ENCODE results near the gene SCNN1B.
A peak's percentile ranks its signal among the peaks of the same experiment; 100 is the strongest.

SCNN1B gene

DNA sequence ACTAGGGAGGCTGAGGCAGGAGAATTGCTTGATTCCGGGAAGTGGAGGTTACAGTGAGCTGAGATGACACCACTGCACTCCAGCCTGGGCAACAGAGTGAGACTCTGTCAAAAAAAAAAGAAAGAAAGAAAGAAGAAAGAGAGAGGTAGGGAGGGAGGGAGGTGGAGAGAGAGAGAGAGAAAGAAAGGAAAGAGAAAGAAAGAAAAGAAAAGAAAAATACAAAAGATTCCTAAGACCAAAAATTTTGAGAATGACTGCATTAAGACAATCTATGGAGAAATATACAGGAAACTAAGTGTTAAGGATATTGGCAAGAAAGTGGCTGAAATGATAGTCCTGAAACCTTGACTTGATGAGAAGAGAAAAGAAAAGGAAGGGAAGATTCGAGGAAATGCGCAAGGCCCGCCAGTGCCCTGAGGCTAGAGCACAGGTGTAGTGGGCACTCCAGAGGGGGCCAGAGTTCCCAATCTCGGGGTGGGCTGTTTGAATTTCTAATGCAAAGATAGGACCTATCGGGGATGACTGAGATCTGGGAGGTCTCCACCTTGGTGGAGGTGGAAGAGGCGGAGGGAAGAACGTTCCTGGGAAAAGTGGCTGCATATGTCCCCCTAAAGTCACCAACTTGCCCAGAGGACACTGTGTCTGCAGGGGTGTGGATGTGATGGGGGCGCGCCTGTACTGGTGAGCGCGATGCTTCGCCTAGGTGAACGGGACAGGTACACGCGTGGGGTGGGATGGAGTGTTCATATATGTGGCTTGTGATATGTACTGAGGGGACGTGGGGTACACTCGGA is 654 bp upstream of the SCNN1B start:
- H3K4me3 ChIP-seq (ENCODE audit: low read depth in 1 of 5, low read length in 5 of 5) = peak overlapping the region in 4 of 5 donors; percentile 25 to 65 (median 52)
- H3K9me3 ChIP-seq (ENCODE audit: control insufficient read depth in 5 of 5, low read length in 5 of 5) = no peaks in the 10 kb centered on the region
- peaks cover 0 to 14% (median 6%) of the 10 kb centered on the region in 5 donors for H3K4me1 ChIP-seq (ENCODE audit: control insufficient read depth in 5 of 5, insufficient read depth in 5 of 5, low read length in 5 of 5)
- H3K27ac ChIP-seq (ENCODE audit: low read depth, low read length) = no peak overlapping the region
- H3K36me3 ChIP-seq (ENCODE audit: control insufficient read depth in 5 of 5, insufficient read depth in 5 of 5, low read length in 5 of 5) = no peaks in the 10 kb centered on the region
- H3K9ac ChIP-seq (ENCODE audit: low read length in 5 of 5) = peak overlapping the region in 1 of 5 donors; percentile 43
- peaks cover 14 to 20% (median 19%) of the 10 kb centered on the region in 5 donors for H3K27me3 ChIP-seq (ENCODE audit: control insufficient read depth in 5 of 5, insufficient read depth in 4 of 5, low read length in 5 of 5)

DNA sequence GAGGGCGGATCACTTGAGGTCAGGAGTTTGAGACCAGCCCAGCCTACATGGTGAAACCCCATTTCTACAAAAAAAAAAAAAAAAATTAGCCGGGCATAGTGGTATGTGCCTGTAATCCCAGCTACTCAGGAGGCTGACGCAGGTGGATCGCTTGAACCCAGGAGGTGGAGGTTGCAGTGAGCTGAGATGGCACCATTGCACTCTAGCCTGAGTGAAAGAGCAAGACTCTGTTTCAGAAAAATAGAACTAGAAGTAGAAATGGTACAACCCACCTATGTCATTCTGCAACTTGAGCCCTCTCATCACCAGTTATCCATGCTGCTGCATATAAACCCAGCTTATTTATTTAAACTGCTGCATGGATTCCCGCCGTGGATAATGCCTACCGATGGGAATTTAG is 1.6 kb downstream of the SCNN1B start:
- Histone ChIP-seq H3K9ac (ENCODE audit: low read length in 5 of 5) (no peak overlapping the region), H3K9me3 (ENCODE audit: control insufficient read depth in 5 of 5, low read length in 5 of 5) (no peaks in the 10 kb centered on the region), H3K4me3 (ENCODE audit: low read depth in 1 of 5, low read length in 5 of 5) (no peak overlapping the region), H3K27me3 (ENCODE audit: control insufficient read depth in 5 of 5, insufficient read depth in 4 of 5, low read length in 5 of 5) (peaks cover 14 to 20% (median 18%) of the 10 kb centered on the region in 5 donors), H3K4me1 (ENCODE audit: control insufficient read depth in 5 of 5, insufficient read depth in 5 of 5, low read length in 5 of 5) (peaks cover 0 to 14% (median 6%) of the 10 kb centered on the region in 5 donors), H3K27ac (ENCODE audit: low read depth, low read length) (no peak overlapping the region), H3K36me3 (ENCODE audit: control insufficient read depth in 5 of 5, insufficient read depth in 5 of 5, low read length in 5 of 5) (no peaks in the 10 kb centered on the region)

DNA sequence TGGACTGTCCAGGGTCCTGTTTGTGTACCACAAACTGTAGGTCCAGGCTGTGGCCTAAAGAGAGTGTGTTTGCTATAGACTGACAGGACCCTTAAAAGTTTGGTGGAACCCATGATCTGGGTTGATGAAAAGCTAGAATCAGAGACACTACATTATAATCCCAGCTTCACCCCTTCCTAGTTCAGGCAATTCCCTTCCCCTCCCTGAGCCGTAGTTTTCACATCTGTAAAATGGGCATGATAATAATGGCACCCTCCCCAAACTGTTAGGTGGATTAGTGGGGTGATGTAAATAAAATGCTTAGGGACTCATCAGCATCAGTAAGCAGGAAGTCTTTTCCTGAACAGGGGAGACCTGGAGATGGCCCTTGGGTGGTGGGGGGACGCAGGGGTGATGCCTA is 2.5 kb downstream of the SCNN1B start:
- H3K4me1 ChIP-seq (ENCODE audit: control insufficient read depth in 5 of 5, insufficient read depth in 5 of 5, low read length in 5 of 5) = peaks cover 0 to 14% (median 6%) of the 10 kb centered on the region in 5 donors

DNA sequence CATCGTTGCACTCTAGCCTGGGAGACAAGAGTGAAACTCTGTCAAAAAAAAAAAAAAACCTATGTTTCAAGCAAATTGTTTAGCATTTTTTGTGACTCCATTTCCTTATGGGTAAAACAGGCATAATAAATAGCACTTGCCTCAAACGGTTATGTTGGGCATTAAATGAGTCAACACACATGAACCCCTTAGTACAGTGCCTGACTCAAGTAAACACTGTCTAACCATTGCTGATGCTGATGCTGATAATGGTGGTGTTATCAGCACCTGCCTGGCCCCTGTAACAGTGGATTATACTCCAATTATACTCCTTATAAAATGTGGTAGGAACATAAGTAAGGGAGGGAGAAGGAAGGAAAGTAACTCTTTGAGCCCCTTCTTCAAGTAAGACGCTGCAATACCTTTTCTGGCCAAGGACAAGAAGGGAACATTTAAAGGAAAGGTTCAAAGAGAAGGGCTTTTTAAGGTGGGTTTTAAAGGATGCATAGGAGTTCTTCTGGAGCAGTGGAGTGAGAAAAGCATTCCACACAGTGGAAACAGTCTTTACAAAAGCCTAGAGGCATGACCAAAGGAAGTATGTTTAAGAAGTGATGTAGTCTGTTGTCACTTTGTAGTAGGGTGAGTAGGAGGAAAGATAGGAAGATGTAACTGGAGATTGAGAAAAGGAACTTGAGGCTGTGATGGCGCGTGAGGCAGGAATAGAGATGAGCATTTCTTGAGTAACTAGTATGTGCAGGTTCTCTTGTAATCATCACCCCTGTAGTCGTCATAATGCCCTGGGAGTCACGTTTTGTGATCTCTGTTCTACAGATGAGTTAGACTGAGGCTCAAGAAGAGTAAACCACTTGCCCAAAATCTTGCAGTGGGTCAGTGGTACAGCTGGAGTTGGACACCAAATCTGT is 4.3 kb downstream of the SCNN1B start:
- no peak overlapping the region for H3K27ac ChIP-seq (ENCODE audit: low read depth, low read length)

More for the DNA sequence above, 2.5 kb downstream of the SCNN1B start:
- Histone ChIP-seq H3K9me3 (ENCODE audit: control insufficient read depth in 5 of 5, low read length in 5 of 5) (no peaks in the 10 kb centered on the region), H3K4me3 (ENCODE audit: low read depth in 1 of 5, low read length in 5 of 5) (no peak overlapping the region), H3K27me3 (ENCODE audit: control insufficient read depth in 5 of 5, insufficient read depth in 4 of 5, low read length in 5 of 5) (peaks cover 14 to 20% (median 18%) of the 10 kb centered on the region in 5 donors), H3K27ac (ENCODE audit: low read depth, low read length) (no peak overlapping the region), H3K36me3 (ENCODE audit: control insufficient read depth in 5 of 5, insufficient read depth in 5 of 5, low read length in 5 of 5) (no peaks in the 10 kb centered on the region), H3K9ac (ENCODE audit: low read length in 5 of 5) (no peak overlapping the region)

DNA sequence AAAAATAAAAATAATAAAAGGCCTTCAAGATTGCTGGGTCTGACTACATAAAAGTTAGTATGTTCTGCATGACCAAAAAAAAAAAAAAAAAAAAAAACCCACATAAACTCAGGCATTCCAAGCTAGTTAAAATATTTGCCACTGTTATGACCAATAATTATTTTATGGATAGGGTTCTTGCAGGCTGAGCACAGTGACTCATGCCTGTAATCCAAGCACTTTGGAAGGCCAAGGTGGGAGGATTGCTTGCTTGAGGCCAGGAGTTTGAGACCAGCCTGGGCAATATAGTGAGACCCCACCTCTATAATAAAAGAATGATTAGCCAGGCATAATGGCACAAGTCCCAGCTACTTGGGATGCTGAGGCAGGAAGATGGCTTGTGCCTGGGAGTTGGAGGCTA is 8.1 kb downstream of the SCNN1B start:
- Histone ChIP-seq H3K4me1 (ENCODE audit: control insufficient read depth in 5 of 5, insufficient read depth in 5 of 5, low read length in 5 of 5) (peaks cover 0 to 3% (median 0%) of the 10 kb centered on the region in 5 donors), H3K36me3 (ENCODE audit: control insufficient read depth in 5 of 5, insufficient read depth in 5 of 5, low read length in 5 of 5) (no peaks in the 10 kb centered on the region), H3K4me3 (ENCODE audit: low read depth in 1 of 5, low read length in 5 of 5) (no peak overlapping the region), H3K9ac (ENCODE audit: low read length in 5 of 5) (no peak overlapping the region), H3K27ac (ENCODE audit: low read depth, low read length) (no peak overlapping the region), H3K9me3 (ENCODE audit: control insufficient read depth in 5 of 5, low read length in 5 of 5) (peaks cover 0 to 9% (median 5%) of the 10 kb centered on the region in 5 donors), H3K27me3 (ENCODE audit: control insufficient read depth in 5 of 5, insufficient read depth in 4 of 5, low read length in 5 of 5) (no peaks in the 10 kb centered on the region)

More for the DNA sequence above, 4.3 kb downstream of the SCNN1B start:
- Histone ChIP-seq H3K4me3 (ENCODE audit: low read depth in 1 of 5, low read length in 5 of 5) (no peak overlapping the region), H3K27me3 (ENCODE audit: control insufficient read depth in 5 of 5, insufficient read depth in 4 of 5, low read length in 5 of 5) (peaks cover 12 to 18% (median 17%) of the 10 kb centered on the region in 5 donors), H3K36me3 (ENCODE audit: control insufficient read depth in 5 of 5, insufficient read depth in 5 of 5, low read length in 5 of 5) (no peaks in the 10 kb centered on the region), H3K4me1 (ENCODE audit: control insufficient read depth in 5 of 5, insufficient read depth in 5 of 5, low read length in 5 of 5) (peaks cover 0 to 14% (median 6%) of the 10 kb centered on the region in 5 donors), H3K9me3 (ENCODE audit: control insufficient read depth in 5 of 5, low read length in 5 of 5) (peaks cover 0 to 9% (median 5%) of the 10 kb centered on the region in 5 donors), H3K9ac (ENCODE audit: low read length in 5 of 5) (no peak overlapping the region)

DNA sequence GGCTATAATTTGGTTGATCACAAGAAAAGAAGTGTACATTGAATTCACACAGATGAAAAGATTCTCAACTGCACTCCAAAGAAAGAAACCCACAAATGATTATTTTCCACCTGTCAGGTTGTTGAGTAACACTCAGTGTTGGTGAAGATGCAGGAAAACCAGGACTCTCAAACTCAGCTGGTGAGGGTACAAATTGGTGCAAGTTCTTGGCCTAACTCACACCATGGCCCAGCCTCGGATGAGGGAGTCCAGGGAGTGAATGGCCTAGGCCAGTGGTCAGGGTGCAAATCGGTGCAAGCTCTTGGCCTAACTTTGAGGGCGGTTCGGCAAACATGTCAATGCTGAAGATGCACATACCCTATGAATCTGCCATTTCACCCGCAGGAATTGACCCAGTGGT is 8.6 kb downstream of the SCNN1B start:
- Histone ChIP-seq H3K9me3 (ENCODE audit: control insufficient read depth in 5 of 5, low read length in 5 of 5) (peaks cover 0 to 9% (median 5%) of the 10 kb centered on the region in 5 donors), H3K27ac (ENCODE audit: low read depth, low read length) (no peak overlapping the region), H3K36me3 (ENCODE audit: control insufficient read depth in 5 of 5, insufficient read depth in 5 of 5, low read length in 5 of 5) (no peaks in the 10 kb centered on the region), H3K27me3 (ENCODE audit: control insufficient read depth in 5 of 5, insufficient read depth in 4 of 5, low read length in 5 of 5) (no peaks in the 10 kb centered on the region), H3K4me3 (ENCODE audit: low read depth in 1 of 5, low read length in 5 of 5) (no peak overlapping the region), H3K9ac (ENCODE audit: low read length in 5 of 5) (no peak overlapping the region), H3K4me1 (ENCODE audit: control insufficient read depth in 5 of 5, insufficient read depth in 5 of 5, low read length in 5 of 5) (peaks cover 0 to 3% (median 0%) of the 10 kb centered on the region in 5 donors)

DNA sequence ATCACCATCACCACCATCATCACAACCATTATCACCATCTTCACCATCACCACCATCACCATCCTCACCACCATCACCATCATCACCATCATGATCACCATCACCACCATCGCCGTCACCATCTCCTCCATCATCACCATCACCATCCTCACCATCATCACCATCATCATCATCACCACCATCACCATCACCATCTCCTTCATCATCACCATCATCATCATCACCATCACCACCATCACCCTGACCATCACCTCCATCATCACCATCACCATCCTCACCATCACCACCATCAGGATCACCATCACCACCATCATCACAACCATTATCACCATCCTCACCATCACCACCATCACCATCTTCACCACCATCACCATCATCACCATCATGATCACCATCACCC is 14.1 kb downstream of the SCNN1B start:
- no peak overlapping the region for H3K27ac ChIP-seq (ENCODE audit: low read depth, low read length)
- peaks cover 0 to 6% (median 0%) of the 10 kb centered on the region in 5 donors for H3K9me3 ChIP-seq (ENCODE audit: control insufficient read depth in 5 of 5, low read length in 5 of 5)
- H3K9ac ChIP-seq (ENCODE audit: low read length in 5 of 5) = no peak overlapping the region
- H3K27me3 ChIP-seq (ENCODE audit: control insufficient read depth in 5 of 5, insufficient read depth in 4 of 5, low read length in 5 of 5) = no peaks in the 10 kb centered on the region
- peaks cover 0 to 3% (median 0%) of the 10 kb centered on the region in 5 donors for H3K4me1 ChIP-seq (ENCODE audit: control insufficient read depth in 5 of 5, insufficient read depth in 5 of 5, low read length in 5 of 5)
- H3K4me3 ChIP-seq (ENCODE audit: low read depth in 1 of 5, low read length in 5 of 5) = no peak overlapping the region
- H3K36me3 ChIP-seq (ENCODE audit: control insufficient read depth in 5 of 5, insufficient read depth in 5 of 5, low read length in 5 of 5) = no peaks in the 10 kb centered on the region

DNA sequence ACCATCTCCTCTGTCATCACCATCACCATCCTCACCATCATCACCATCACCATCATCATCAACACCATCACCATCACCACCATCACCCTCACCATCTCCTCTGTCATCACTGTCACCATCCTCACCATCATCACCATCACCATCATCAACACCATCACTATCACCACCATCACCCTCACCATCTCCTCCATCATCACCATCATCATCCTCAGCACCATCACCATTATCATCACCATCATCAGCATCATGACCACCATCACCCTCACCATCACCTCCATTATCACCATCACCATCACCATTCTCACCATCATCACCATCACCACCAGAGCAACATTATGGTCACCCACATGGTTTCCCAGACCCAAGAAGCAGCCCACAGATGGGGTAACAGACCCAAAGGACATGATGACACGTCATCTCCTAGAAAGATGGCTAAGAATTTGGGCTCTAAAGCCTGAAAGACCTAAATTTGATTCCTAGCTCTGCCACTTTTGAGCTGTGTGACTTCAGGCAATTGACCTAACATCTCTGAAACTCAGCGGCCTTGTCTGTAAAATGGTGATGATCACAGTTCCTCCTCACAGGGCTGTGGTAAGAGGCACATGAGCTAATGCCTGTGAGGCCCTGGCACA is 14.6 kb downstream of the SCNN1B start:
- Histone ChIP-seq H3K36me3 (ENCODE audit: control insufficient read depth in 5 of 5, insufficient read depth in 5 of 5, low read length in 5 of 5) (no peaks in the 10 kb centered on the region), H3K4me3 (ENCODE audit: low read depth in 1 of 5, low read length in 5 of 5) (no peak overlapping the region)

DNA sequence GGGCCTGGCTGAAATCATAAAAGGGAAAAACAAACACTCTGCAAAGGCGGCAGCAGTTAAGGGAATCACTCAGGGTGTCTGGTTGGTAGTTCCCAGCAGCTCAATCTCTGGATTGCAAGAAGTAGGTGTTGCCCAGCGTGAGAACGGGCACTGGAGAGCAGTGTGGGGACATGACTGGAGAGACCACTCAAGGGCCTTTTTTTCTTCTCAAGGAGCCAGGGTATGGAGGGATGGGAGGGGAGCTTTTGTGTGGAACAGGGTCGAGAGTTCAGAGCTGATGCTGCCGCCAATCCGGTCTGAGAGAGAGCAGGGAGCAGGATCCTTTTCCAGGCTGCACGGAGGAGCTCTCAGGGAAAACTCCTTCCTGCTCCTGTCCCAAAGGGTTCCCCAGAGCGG is 15.2 kb downstream of the SCNN1B start:
- H3K36me3 ChIP-seq (ENCODE audit: control insufficient read depth in 5 of 5, insufficient read depth in 5 of 5, low read length in 5 of 5) = no peaks in the 10 kb centered on the region
- H3K9ac ChIP-seq (ENCODE audit: low read length in 5 of 5) = no peak overlapping the region
- H3K27me3 ChIP-seq (ENCODE audit: control insufficient read depth in 5 of 5, insufficient read depth in 4 of 5, low read length in 5 of 5) = no peaks in the 10 kb centered on the region
- peaks cover 0 to 6% (median 0%) of the 10 kb centered on the region in 5 donors for H3K9me3 ChIP-seq (ENCODE audit: control insufficient read depth in 5 of 5, low read length in 5 of 5)
- no peak overlapping the region for H3K4me3 ChIP-seq (ENCODE audit: low read depth in 1 of 5, low read length in 5 of 5)
- H3K4me1 ChIP-seq (ENCODE audit: control insufficient read depth in 5 of 5, insufficient read depth in 5 of 5, low read length in 5 of 5) = peaks cover 0 to 3% (median 0%) of the 10 kb centered on the region in 5 donors
- H3K27ac ChIP-seq (ENCODE audit: low read depth, low read length) = no peak overlapping the region

More for the DNA sequence above, 14.6 kb downstream of the SCNN1B start:
- Histone ChIP-seq H3K9me3 (ENCODE audit: control insufficient read depth in 5 of 5, low read length in 5 of 5) (peaks cover 0 to 6% (median 0%) of the 10 kb centered on the region in 5 donors), H3K27me3 (ENCODE audit: control insufficient read depth in 5 of 5, insufficient read depth in 4 of 5, low read length in 5 of 5) (no peaks in the 10 kb centered on the region), H3K4me1 (ENCODE audit: control insufficient read depth in 5 of 5, insufficient read depth in 5 of 5, low read length in 5 of 5) (peaks cover 0 to 3% (median 0%) of the 10 kb centered on the region in 5 donors), H3K27ac (ENCODE audit: low read depth, low read length) (no peak overlapping the region), H3K9ac (ENCODE audit: low read length in 5 of 5) (no peak overlapping the region)

Measured in subcutaneous abdominal adipose tissue (tissue), 5 donors.